T-helper 9 cell (primary cell): ENCODE results near the gene GRID1.

ENCODE experiments used
- DNase-seq: peaks from one replicate; pipeline ENCODE4 v3.0.0-alpha.2; 2020

GRID1 gene

GRCh38 chr10:86312701-86313270 is 53.8 kb downstream of the GRID1 start:
- no peak for DNase-seq

- DNase-seq, result no peak
Measured at GRCh38 chr10:86311906-86312305, 54.7 kb downstream of the GRID1 start.

- DNase-seq, result no peak
Measured at GRCh38 chr10:86311190-86311589, 55.4 kb downstream of the GRID1 start.

GRCh38 chr10:86310702-86311101 is 55.9 kb downstream of the GRID1 start:
- no peak for DNase-seq

- no peak for DNase-seq
Measured at GRCh38 chr10:86310291-86310690, 56.3 kb downstream of the GRID1 start.

GRCh38 chr10:86308056-86308455 is 58.5 kb downstream of the GRID1 start:
- no peak for DNase-seq

GRCh38 chr10:86306628-86307278 is 59.8 kb downstream of the GRID1 start:
- no peak for DNase-seq

- no peak for DNase-seq
Measured at GRCh38 chr10:86305521-86305920, 61.1 kb downstream of the GRID1 start.

- DNase-seq, result no peak
Measured at GRCh38 chr10:86304436-86304835, 62.2 kb downstream of the GRID1 start.

GRCh38 chr10:86303626-86304025 is 63.0 kb downstream of the GRID1 start:
- DNase-seq, result no peak

GRCh38 chr10:86301971-86302370 is 64.6 kb downstream of the GRID1 start:
- no peak for DNase-seq

GRCh38 chr10:86300931-86301830 is 65.4 kb downstream of the GRID1 start:
- DNase-seq, result no peak

- DNase-seq, result no peak
Measured at GRCh38 chr10:86300399-86300925, 66.1 kb downstream of the GRID1 start.

- DNase-seq, result no peak
Measured at GRCh38 chr10:86299562-86299961, 67.0 kb downstream of the GRID1 start.

GRCh38 chr10:86298501-86299001 is 68.0 kb downstream of the GRID1 start:
- no peak for DNase-seq

GRCh38 chr10:86295791-86296190 is 70.8 kb downstream of the GRID1 start:
- DNase-seq, result no peak

- DNase-seq, result no peak
Measured at GRCh38 chr10:86295351-86295750, 71.2 kb downstream of the GRID1 start.

GRCh38 chr10:86294346-86295265 is 72.0 kb downstream of the GRID1 start:
- DNase-seq, result no peak

GRCh38 chr10:86293396-86293791 is 73.2 kb downstream of the GRID1 start:
- no peak for DNase-seq

GRCh38 chr10:86292462-86293395 is 73.9 kb downstream of the GRID1 start:
- no peak for DNase-seq
